AG04450 (cell line): ENCODE measurements around the gene PPP1R3A. TPM values are rescaled to one million over a fixed set of nuclear protein-coding genes. Genes with fewer than 3 reads are reported as not detected.

Experiments
- CTCF ChIA-PET: fragments of 300-600, 350-600 bp; formaldehyde crosslinking; extraction: SDS; loops from one replicate; lab custom pipeline; 2022; ENCODE audit warnings: antibody characterized with exemption, inconsistent platforms; lab: Charles Lee
- POLR2A ChIA-PET: fragments of 350-600 bp; formaldehyde crosslinking; extraction: SDS; loops from one replicate; lab custom pipeline; 2021; ENCODE audit warnings: antibody characterized with exemption, inconsistent platforms; lab: Yijun Ruan, JAX
- DNase-seq: peaks from one replicate; pipeline ENCODE4 v3.0.0-alpha.2; 2011; ENCODE audit warnings: low read depth, low spot score
- H3K27ac ChIP-seq: one replicate; pipeline ENCODE4 v1.5.1; 2012; ENCODE audit warnings: low read depth, low read length, control low read depth
- H3K27me3 ChIP-seq: one replicate; pipeline ENCODE4 v1.6.0; 2012; ENCODE audit warnings: low read length; ENCODE audit not compliant: control insufficient read depth, insufficient read depth
- H3K4me3 ChIP-seq: 2 replicates; pipeline ENCODE4 v1.5.1; 2011; ENCODE audit warnings: mild to moderate bottlenecking, low read depth, low read length, control low read depth
- H3K9me3 ChIP-seq: 2 replicates; pipeline ENCODE4 v1.5.1; 2012; ENCODE audit warnings: low read length; ENCODE audit not compliant: control insufficient read depth, insufficient read depth
- polyA plus RNA-seq: library from polyadenylated mRNA; depleted of rRNA; stranded (reverse); fragments of >200 nt; gene quantifications from 2 replicates; pipeline ENCODE4 v1.2.3, GENCODE V29; 2011
- TF ChIP-seq, protein P1 (sequence below): IDR thresholded peaks from 2 replicates; pipeline ENCODE4 v1.5.1; 2011; ENCODE audit warnings: low read depth, low read length, control low read depth, inconsistent platforms

Gene PPP1R3A
- polyA plus RNA-seq, 1 experiment: not detected

- no peak overlapping the region for H3K27ac ChIP-seq
- TF ChIP-seq, protein P1, sequence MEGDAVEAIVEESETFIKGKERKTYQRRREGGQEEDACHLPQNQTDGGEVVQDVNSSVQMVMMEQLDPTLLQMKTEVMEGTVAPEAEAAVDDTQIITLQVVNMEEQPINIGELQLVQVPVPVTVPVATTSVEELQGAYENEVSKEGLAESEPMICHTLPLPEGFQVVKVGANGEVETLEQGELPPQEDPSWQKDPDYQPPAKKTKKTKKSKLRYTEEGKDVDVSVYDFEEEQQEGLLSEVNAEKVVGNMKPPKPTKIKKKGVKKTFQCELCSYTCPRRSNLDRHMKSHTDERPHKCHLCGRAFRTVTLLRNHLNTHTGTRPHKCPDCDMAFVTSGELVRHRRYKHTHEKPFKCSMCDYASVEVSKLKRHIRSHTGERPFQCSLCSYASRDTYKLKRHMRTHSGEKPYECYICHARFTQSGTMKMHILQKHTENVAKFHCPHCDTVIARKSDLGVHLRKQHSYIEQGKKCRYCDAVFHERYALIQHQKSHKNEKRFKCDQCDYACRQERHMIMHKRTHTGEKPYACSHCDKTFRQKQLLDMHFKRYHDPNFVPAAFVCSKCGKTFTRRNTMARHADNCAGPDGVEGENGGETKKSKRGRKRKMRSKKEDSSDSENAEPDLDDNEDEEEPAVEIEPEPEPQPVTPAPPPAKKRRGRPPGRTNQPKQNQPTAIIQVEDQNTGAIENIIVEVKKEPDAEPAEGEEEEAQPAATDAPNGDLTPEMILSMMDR: no peak
- CTCF ChIA-PET: interaction anchor here (0.6 kb wide), 1 partner anchor 357 kb away, joined by 7 read pairs; no protein-coding TSS in a partner anchor
- no peak overlapping the region for H3K4me3 ChIP-seq
- POLR2A ChIA-PET: no interaction called here
- H3K9me3 ChIP-seq: no peaks in the 10 kb centered on the region
- DNase-seq: no peak
- no peaks in the 10 kb centered on the region for H3K27me3 ChIP-seq
Measured at GRCh38 chr7:113840954-113841353, 77.9 kb downstream of the PPP1R3A start.

DNA sequence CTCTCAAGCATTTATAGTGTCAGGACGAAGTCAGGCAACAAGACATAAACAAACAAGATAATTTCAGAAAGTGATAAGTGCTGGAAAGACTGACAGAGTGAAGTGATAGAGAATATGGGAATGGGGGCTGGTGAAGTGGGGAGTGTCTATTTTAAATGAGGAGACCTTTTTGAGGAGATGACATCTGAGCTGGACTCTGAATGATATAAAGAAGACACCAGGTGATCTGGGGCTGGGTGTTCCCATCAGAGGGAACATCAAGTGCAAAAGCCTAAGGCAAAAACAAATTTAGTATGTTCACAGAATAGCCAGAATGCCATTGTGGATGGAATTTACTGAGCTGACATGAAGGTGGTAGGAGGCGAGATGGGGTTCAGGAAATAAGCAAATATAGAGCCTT, 83.4 kb downstream of the PPP1R3A start:
- ChIA-PET POLR2A (no interaction called here), CTCF (no interaction called here)
- TF ChIP-seq, protein P1: no peak

GRCh38 chr7:113832196-113832745, 86.5 kb downstream of the PPP1R3A start:
- TF ChIP-seq, protein P1: no peak
- Histone ChIP-seq H3K4me3 (no peak overlapping the region), H3K27ac (no peak overlapping the region), H3K27me3 (no peaks in the 10 kb centered on the region), H3K9me3 (no peaks in the 10 kb centered on the region)
- CTCF ChIA-PET: interaction anchor here (0.7 kb wide), 1 partner anchor 102 kb away, joined by 3 read pairs; no protein-coding TSS in a partner anchor
- POLR2A ChIA-PET: interaction anchor here (0.5 kb wide), 1 partner anchor 20 kb away, joined by 3 read pairs; no protein-coding TSS in a partner anchor
- no peak for DNase-seq

More for the DNA sequence above, 83.4 kb downstream of the PPP1R3A start:
- Histone ChIP-seq H3K27ac (no peak overlapping the region), H3K9me3 (no peaks in the 10 kb centered on the region), H3K4me3 (no peak overlapping the region), H3K27me3 (no peaks in the 10 kb centered on the region)
- DNase-seq: no peak

DNA sequence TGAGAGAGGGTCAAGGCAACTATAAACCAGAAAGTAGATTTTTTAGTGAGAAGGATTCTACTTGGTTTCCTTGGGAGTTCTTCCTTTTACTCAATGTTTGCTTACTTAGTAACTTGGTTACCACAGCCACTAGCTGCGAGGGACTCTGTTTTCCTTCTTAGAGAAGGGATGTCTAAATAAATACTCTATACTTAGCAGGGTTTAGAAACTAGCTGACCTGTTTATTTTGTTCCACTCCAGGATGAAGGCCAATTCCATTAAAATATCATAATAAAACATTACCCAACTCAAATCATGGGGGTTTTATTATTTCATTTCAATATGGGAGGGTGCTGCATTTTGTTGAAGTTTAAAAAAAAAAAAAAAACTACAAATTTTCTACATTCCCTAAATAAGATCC, 87.3 kb downstream of the PPP1R3A start:
- Histone ChIP-seq H3K27me3 (no peaks in the 10 kb centered on the region), H3K9me3 (no peaks in the 10 kb centered on the region), H3K27ac (no peak overlapping the region), H3K4me3 (no peak overlapping the region)
- ChIA-PET POLR2A (interaction anchor here (0.5 kb wide), 1 partner anchor 19 kb away, joined by 3 read pairs; no protein-coding TSS in a partner anchor), CTCF (interaction anchor here (0.6 to 0.7 kb wide), 2 partner anchors 11 to 103 kb away, joined by 3 to 4 read pairs; no protein-coding TSS in a partner anchor)
- TF ChIP-seq, protein P1: no peak
- no peak for DNase-seq

DNA sequence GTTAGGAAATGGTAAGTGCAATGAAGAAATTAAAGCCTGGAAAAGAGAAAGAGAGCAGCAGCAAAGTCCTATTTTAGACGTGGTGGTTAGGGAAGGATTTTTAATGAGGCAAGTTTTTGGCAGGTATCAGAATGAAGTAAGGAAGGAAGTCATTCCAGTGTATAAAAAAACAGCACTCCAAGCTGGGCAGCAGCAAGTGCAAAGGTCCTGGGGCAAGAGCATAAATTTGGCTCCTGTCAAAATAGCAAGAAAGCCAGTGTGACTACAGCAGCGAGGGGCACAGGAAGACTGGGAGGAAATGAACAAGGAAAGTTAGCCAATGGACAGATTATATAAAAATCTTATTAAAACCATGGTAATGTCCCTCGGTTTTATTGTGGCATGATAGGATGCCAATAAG, 90.2 kb downstream of the PPP1R3A start:
- Histone ChIP-seq H3K4me3 (no peak overlapping the region), H3K9me3 (no peaks in the 10 kb centered on the region), H3K27me3 (no peaks in the 10 kb centered on the region), H3K27ac (no peak overlapping the region)
- TF ChIP-seq, protein P1: no peak
- ChIA-PET POLR2A (no interaction called here), CTCF (no interaction called here)
- DNase-seq: no peak
